AG09319 (cell line): ENCODE data around the gene GNG7.
"Not testable (repeated sequence)": the region's sequence is repeated elsewhere in the genome, so short reads cannot be mapped to it uniquely, and the experiment has no call there.

Experiments
- DNase-seq: peaks from one replicate; pipeline ENCODE4 v3.0.0-alpha.2; 2010; ENCODE audit warnings: low read depth; ENCODE audit errors: extremely low read depth
- CTCF ChIP-seq: IDR thresholded peaks from 2 replicates; pipeline ENCODE4 v1.5.1; 2011; ENCODE audit warnings: low read depth, mild to moderate bottlenecking, inconsistent platforms, low read length, moderate library complexity

GNG7 gene

DNA sequence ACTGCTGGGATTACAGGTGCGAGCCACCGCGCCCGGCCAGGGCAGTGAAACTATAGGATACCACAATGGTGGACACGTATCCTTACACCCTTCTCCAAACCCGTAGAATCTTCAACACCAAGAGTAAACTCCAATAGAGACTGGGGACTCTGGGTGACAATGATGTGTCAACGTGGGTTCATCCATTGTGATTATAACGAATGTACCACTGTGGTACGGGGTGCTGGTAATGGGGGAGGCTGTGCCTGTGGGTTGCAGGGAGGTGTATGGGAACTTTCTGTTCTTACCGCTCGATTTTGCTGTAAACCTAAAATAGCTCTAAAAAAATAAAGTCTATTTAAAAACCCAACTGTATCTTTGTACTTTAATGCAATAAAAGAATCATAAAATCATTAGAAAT lies 11.6 kb downstream of the GNG7 start:
- TF ChIP-seq CTCF, result no peak
- no peak for DNase-seq

GRCh38 chr19:2686360-2686759 lies 16.1 kb downstream of the GNG7 start:
- no peak for TF ChIP-seq CTCF

DNA sequence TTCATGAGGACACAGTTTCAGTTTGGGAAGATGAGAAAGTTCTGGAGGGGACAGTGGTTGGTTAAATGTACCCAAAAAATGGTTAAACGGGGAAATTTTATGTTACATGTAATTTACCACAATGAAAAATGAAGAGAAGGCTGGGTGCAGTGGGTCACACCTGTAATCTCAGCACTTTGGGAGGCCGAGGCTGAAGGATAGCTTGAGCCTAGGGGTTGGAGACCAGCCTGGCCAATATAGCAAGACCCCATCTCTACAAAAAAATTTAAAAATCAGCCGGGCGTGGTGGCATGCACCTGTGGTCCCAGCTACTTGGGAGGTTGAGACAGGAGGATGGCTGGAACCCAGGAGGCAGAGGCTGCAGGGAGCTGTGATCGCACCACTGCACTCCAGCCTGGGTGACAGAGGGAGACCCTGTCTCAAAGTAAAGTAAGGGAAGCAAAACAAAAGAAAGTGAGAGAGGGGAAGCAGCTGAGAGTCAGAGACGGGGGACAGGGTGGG lies 17.2 kb downstream of the GNG7 start:
- TF ChIP-seq CTCF, result no peak
- no peak for DNase-seq

More at GRCh38 chr19:2686360-2686759, 16.1 kb downstream of the GNG7 start:
- DNase-seq, result no peak

- TF ChIP-seq CTCF, result no peak
Observed at GRCh38 chr19:2683430-2684003, 19.0 kb downstream of the GNG7 start.

GRCh38 chr19:2680808-2681207 lies 21.7 kb downstream of the GNG7 start:
- TF ChIP-seq CTCF, result no peak
- DNase-seq, result no peak

More at GRCh38 chr19:2683430-2684003, 19.0 kb downstream of the GNG7 start:
- DNase-seq, result no peak

GRCh38 chr19:2679439-2679838 lies 23.1 kb downstream of the GNG7 start:
- no peak for DNase-seq
- TF ChIP-seq CTCF, result no peak

GRCh38 chr19:2678948-2679347 lies 23.5 kb downstream of the GNG7 start:
- DNase-seq, result not testable (repeated sequence)

GRCh38 chr19:2678044-2678671 lies 24.3 kb downstream of the GNG7 start:
- no peak for TF ChIP-seq CTCF
- DNase-seq, result no peak
